Fibroblast of villous mesenchyme (primary cell): ENCODE measurements around the gene STEAP3. TPM values are rescaled to one million over a fixed set of nuclear protein-coding genes. Genes with fewer than 3 reads are reported as not detected.

Source experiments
- DNase-seq: peaks from one replicate; pipeline ENCODE4 v3.0.0-alpha.2; 2010; ENCODE audit warnings: low read depth
- H3K4me3 ChIP-seq: 2 replicates; pipeline ENCODE4 v1.5.1; 2011; ENCODE audit warnings: low read depth, mild to moderate bottlenecking, low read length
- total RNA-seq: library from RNA; depleted of rRNA; stranded (reverse); fragments of >200 nt; gene quantifications from 2 replicates; pipeline ENCODE4 v1.2.3, GENCODE V29; 2012
- TF ChIP-seq, protein P1 (sequence below): IDR thresholded peaks from 2 replicates; pipeline ENCODE4 v1.5.1; 2012; ENCODE audit warnings: low read depth, mild to moderate bottlenecking, low read length; ENCODE audit not compliant: insufficient read depth

The STEAP3 gene
- total RNA-seq, 1 donor, result 17.7 TPM

DNA sequence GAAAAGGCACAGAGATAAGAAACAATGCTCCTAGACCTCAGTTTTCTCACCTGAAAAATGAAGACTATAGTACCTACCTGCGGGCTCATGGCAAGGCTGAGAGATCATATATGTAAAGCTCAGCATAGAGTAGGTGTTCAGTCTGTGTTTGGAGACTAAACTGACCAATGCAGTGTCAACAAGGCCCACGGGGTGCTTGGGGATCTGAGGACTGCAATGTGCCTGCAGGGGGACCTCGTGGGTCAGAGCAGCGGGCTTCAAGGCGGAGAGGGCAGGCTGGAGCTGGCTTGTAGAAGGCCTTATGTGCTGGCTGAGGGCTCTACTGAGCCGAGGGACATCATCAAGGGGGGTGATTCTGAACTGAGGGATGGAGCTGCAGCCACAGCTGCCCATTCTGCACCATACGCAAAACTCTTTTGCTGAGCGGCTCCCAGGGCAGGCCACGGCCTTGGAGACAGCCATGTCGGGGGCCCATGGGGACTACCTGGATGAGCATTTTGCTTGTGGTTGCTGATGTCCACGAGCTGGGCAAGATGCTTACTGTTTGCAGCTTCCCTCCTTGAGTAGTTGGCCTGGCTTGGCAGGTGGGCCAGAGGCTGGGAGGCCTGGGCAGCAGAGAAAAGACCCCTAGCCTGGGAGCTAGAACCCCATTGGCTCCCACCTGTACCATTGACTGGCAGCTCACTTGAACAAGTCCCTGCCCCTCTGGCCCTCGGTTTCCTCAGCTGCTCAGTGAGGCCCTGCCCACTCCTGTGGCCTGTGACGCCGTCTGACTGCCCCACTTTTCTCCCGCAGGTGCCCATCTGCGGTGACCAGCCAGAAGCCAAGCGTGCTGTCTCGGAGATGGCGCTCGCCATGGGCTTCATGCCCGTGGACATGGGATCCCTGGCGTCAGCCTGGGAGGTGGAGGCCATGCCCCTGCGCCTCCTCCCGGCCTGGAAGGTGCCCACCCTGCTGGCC, 23.5 kb downstream of the STEAP3 start:
- no peak overlapping the region for H3K4me3 ChIP-seq
- TF ChIP-seq, protein P1, sequence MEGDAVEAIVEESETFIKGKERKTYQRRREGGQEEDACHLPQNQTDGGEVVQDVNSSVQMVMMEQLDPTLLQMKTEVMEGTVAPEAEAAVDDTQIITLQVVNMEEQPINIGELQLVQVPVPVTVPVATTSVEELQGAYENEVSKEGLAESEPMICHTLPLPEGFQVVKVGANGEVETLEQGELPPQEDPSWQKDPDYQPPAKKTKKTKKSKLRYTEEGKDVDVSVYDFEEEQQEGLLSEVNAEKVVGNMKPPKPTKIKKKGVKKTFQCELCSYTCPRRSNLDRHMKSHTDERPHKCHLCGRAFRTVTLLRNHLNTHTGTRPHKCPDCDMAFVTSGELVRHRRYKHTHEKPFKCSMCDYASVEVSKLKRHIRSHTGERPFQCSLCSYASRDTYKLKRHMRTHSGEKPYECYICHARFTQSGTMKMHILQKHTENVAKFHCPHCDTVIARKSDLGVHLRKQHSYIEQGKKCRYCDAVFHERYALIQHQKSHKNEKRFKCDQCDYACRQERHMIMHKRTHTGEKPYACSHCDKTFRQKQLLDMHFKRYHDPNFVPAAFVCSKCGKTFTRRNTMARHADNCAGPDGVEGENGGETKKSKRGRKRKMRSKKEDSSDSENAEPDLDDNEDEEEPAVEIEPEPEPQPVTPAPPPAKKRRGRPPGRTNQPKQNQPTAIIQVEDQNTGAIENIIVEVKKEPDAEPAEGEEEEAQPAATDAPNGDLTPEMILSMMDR, result no peak
- no peak for DNase-seq

DNA sequence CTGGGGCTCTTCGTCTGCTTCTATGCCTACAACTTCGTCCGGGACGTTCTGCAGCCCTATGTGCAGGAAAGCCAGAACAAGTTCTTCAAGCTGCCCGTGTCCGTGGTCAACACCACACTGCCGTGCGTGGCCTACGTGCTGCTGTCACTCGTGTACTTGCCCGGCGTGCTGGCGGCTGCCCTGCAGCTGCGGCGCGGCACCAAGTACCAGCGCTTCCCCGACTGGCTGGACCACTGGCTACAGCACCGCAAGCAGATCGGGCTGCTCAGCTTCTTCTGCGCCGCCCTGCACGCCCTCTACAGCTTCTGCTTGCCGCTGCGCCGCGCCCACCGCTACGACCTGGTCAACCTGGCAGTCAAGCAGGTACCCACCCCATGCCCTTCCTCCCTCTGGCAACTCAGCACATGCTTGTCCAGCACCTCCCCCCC, 24.2 kb downstream of the STEAP3 start:
- TF ChIP-seq, protein P1, result no peak
- no peak overlapping the region for H3K4me3 ChIP-seq
- no peak for DNase-seq

DNA sequence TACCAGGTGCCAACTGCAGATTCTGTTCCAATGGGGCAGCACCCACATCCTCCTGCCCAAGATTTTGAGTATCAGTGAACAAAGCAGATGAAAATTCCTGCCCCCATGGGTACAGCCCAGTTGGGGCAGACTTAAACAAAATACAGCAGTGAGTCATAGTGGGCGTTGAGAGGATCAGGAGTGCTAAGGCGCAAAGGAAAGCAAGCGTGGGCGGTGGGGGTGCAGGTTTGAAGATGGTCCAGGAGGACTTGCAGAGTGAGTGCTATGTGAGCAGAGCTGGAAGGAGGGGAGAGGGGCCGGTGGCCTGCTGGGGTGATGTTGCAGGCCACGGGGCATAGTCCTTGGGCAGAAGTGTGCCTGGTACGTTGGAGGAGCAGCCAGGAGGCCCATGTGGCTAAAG, 24.7 kb downstream of the STEAP3 start:
- H3K4me3 ChIP-seq, result no peak overlapping the region
- peak; percentile 57 for DNase-seq
- TF ChIP-seq, protein P1, result no peak

DNA sequence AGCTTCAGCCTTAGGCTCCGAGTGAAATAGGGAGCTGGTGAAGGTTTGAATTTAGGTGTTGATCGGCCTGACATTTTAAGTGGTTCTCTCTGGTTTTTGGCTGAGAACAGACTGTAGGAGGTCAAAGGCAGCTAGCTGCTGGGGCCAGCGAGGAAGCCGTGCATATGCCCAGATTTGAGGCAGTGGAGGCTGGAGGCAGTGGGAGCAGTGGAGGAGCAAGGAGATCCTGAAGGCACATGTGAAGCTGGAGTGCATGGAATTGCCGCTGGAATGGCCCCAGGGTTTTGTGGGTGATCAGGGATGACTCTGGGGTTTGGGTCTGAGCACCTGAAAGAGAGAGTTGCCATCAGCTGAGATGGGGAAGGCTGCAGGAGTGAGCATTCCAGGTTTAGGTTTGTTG, 25.1 kb downstream of the STEAP3 start:
- TF ChIP-seq, protein P1, result no peak
- no peak for DNase-seq
- no peak overlapping the region for H3K4me3 ChIP-seq

DNA sequence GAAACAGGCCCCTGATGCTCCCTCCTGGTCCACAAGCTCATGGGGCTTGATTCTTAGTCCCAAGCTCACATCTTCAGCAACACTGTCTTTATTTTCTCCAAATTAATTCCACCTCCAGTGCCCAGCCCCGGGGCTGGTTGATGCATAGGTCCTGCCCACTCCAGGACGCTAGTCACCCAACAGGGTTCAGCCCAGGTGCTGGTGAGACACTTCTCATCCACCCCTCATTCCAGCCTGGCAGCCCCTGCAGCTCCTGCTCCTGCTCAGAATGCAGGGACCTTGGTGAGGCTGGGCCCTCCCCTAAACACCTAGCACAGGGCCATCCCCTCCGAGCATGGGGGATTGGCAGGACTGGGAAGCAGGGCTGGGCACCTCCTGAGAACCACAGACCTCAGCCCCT, 25.7 kb downstream of the STEAP3 start:
- TF ChIP-seq, protein P1, result no peak

DNA sequence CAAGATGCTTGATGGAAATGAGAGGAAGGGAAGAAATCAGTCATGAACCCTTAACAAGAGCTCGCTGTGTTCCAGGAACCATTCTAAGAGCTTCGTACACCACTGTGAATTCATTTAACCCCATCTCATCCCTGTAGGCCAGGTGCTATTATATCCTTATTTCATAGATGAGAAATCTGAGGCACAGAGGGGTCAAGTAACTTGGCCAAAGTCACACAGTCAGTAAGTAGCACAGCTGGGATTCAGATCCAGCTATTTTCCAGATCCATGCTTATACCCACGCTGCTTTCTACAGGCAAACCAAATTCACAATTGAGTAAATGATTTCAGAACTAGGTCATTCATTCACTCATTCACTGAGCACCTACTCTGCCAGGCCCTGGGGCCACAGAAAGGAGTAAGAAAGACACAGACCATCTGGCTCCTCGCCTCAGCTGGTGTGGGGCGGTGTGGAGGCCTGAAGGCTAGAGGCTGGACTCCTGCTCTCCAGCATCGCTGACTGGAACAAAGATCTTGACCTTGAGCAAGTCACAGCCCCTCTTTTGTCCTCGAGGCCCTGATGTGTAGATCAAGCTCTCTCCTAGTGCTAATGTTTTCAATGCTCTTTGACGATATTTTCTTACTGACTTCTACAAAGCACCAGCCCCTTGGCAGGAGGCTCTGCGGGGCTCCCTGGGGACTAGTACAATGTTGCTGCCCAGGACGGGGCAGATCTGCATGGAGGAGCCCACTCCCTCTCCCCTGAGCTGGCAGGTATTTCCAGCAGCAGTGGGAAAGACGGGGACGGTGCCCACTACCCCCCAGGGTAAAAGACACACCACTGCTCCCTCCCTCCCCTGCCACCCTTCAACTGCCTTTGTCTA, 26.5 kb downstream of the STEAP3 start:
- no peak overlapping the region for H3K4me3 ChIP-seq
- DNase-seq, result no peak
- TF ChIP-seq, protein P1, result no peak

More for the DNA sequence above, 25.7 kb downstream of the STEAP3 start:
- DNase-seq, result no peak
- no peak overlapping the region for H3K4me3 ChIP-seq
